Measurements from ENCODE around the gene NR2E1. TPM values are rescaled to one million over a fixed set of nuclear protein-coding genes. Genes with fewer than 3 reads are reported as not detected.
A peak's percentile ranks its signal among the peaks of the same experiment; 100 is the strongest.

Gene NR2E1
- total and polyA plus RNA-seq, 2 of the 13 experiments (the other 11 are each of a cell fraction or from before 2014, with no cell fraction given), result not detected

DNA sequence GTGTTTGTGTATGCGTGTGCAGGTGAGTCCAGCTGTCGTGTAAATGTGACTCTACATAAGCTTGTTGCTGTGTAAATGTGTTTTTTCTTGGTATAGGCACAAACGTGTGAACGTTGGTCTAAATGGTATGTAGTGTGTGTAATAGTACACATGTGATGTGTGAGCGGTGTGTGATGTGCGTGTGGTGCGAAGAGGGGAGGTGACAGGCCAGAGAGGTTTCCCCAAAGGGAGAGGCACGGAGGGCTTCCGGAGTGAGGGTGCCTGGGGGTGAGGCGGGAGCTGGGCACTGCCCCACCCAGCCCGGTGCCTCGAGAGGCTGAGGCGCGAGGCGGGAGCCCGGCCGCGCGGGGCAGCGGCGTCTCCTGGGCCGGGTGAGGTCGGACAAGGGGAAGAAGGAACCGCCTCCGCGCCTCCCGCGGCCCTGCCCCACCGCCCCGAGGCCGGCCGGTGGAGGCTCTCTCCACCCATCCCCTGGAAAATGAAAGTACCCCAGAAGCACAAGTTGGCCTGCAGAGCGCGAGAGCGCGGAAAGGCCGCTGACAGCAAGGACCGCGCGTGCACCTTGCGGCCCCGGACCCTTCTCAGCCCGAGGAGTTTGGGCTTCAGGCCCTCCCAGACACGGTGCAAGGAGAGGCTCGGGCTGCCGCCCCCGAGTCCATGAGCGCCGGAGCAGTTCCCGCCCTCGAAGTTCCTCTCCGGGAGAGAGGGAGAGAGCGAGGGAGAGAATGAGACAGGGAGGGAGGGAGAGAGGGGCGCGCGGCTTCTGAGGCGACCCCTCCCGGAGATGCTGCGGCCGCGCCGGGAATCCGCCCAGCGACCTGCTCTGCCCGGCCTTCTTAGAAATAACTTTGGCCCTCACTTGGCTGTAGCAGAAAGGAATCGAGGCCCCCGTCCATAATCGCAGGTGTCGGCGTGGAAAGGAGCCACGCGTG, 48.1 kb upstream of the NR2E1 start (continued):
- TF ChIP-seq ZBTB10 (CRISPR knock-in tag; IDR thresholded peaks at IDR 0.05; ENCODE audit: borderline replicate concordance) (peak; percentile 50; the same call in 1 of the 2 replicates), NFIC (IDR thresholded peaks at IDR 0.05; ENCODE audit: low read length) (no peak), HOMEZ (CRISPR knock-in tag; IDR thresholded peaks at IDR 0.05; ENCODE audit: low read depth) (no peak), EZH2 (conservative IDR thresholded peaks at IDR 0.05; ENCODE audit: low read depth, low read length) (peak; percentile 81; the same call in 1 of the 2 replicates), SYNCRIP (IDR thresholded peaks at IDR 0.05; ENCODE audit: insufficient read depth, low read depth, low read length) (no peak), PAX8 (CRISPR knock-in tag; IDR thresholded peaks at IDR 0.05; ENCODE audit: borderline replicate concordance) (no peak), ZBTB39 (CRISPR knock-in tag; IDR thresholded peaks at IDR 0.05) (no peak), ZNF260 (CRISPR knock-in tag; IDR thresholded peaks at IDR 0.05; ENCODE audit: borderline replicate concordance, low read depth) (no peak), NCOA5 (CRISPR knock-in tag; IDR thresholded peaks at IDR 0.05) (no peak), ELF3 (CRISPR knock-in tag; IDR thresholded peaks at IDR 0.05) (no peak), AHR (CRISPR knock-in tag; IDR thresholded peaks at IDR 0.05) (no peak), REL (CRISPR knock-in tag; conservative IDR thresholded peaks at IDR 0.05) (no peak), RBM22 (optimal IDR thresholded peaks at IDR 0.05; ENCODE audit: low read length) (no peak), ZNF564 (CRISPR knock-in tag; IDR thresholded peaks at IDR 0.05) (0 out of 2 replicates have a peak, but pooled peaks have one; percentile 28)
- TF ChIP-seq, protein P1, sequence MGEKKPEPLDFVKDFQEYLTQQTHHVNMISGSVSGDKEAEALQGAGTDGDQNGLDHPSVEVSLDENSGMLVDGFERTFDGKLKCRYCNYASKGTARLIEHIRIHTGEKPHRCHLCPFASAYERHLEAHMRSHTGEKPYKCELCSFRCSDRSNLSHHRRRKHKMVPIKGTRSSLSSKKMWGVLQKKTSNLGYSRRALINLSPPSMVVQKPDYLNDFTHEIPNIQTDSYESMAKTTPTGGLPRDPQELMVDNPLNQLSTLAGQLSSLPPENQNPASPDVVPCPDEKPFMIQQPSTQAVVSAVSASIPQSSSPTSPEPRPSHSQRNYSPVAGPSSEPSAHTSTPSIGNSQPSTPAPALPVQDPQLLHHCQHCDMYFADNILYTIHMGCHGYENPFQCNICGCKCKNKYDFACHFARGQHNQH (CRISPR knock-in tag; IDR thresholded peaks at IDR 0.05), result no peak
- TF ChIP-seq, protein P2, sequence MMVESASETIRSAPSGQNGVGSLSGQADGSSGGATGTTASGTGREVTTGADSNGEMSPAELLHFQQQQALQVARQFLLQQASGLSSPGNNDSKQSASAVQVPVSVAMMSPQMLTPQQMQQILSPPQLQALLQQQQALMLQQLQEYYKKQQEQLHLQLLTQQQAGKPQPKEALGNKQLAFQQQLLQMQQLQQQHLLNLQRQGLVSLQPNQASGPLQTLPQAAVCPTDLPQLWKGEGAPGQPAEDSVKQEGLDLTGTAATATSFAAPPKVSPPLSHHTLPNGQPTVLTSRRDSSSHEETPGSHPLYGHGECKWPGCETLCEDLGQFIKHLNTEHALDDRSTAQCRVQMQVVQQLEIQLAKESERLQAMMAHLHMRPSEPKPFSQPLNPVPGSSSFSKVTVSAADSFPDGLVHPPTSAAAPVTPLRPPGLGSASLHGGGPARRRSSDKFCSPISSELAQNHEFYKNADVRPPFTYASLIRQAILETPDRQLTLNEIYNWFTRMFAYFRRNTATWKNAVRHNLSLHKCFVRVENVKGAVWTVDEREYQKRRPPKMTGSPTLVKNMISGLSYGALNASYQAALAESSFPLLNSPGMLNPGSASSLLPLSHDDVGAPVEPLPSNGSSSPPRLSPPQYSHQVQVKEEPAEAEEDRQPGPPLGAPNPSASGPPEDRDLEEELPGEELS (CRISPR knock-in tag; IDR thresholded peaks at IDR 0.05), result no peak
